Fibroblast of skin of left biceps (primary cell): ENCODE results near the gene TADA3.

Experiments
- DNase-seq, 2 experiments: peaks; one replicate each; pipeline ENCODE4 v3.0.0-alpha.2; 2013; ENCODE audit warnings: low read depth in 2 of 2

The TADA3 gene

GRCh38 chr3:9809615-9810432 lies 17.6 kb upstream of the TADA3 start, which contains the start of gene TTLL3:
TSS of gene TTLL3 (plus strand) at chr3:9810262. CDS start at chr3:9810662, 400 bp downstream.
- DNase-seq = no peak

- no peak for DNase-seq
Observed at GRCh38 chr3:9809239-9809614, 17.0 kb upstream of the TADA3 start.

DNA sequence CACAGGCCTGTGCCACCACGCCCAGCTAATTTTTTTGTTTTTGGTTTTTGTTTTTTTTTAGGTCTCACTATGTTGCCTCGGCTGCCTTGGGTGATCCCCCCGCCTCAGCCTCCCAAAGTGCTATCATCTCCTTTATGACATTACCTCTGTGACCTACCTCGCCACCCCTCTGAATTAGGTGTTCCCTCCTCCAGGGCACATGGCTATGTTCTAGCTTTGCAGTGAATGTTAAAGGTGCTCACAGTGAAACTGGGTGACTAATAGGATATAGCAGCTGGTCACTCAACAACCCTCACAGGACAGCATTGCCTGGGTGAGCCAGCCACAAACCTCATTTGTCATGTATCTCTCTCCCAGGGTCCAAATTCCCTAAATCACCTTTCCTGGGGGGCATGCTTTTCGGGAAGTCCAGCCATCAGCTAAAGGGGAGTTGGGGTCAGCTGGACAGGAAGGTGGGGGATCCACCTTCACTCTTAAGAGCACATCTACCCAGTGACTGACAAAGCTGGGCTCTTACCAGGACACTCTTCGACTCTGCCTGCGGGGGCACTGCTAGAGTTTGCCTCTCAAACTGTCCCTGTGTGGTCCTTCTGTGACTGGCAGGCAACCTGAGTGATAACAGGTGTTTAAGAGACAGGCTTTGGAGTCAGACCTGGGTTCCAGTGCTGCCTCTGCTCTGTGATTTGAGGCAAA lies 16.2 kb upstream of the TADA3 start:
- no peak for DNase-seq

- DNase-seq = no peak
Observed at GRCh38 chr3:9807981-9808344, 15.7 kb upstream of the TADA3 start.

DNA sequence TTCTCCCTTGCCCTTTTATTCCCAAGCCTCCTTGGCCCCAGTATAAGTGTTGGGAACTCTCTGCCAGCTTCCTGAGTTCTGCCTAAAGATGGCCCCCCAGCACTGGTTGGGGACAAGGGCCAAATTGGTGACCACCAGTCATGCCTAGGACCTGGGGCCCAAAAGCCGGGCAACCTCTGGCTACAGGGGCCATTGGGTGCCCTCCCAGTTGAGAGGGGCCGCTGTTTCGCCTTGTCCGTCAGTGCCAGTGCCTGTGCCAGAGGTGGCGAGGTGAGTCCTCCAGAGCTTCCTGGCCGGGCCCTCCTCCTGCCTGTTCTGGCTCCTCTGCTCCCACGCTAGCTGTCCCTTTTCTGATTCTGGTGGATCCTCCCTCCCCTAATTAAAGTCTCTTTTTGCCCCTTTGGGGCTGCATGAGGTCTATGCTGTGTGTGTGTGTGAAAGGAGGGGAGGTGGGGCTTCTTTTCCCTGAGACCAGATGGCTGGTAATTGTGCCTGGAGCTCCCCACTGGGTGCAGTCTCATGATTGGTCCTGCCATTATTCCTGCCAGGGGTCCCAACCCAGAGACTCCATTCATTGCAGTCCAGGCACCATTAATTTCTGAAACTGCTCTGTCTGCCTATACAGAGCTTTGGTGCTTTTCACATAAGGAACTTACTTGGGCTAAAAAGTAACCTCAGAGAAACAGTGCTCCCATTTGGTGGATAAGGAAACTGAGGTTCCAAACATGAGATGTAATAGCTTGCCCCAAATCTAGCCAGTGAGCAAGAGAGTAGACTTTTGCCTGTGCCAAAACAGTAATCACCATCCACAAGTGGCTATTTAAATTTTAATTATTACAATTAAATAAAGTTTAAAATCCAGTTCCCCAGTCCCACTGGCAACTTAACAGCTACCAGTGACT lies 14.7 kb upstream of the TADA3 start:
- DNase-seq = no peak

- no peak for DNase-seq
Observed at GRCh38 chr3:9806137-9806536, 13.9 kb upstream of the TADA3 start.

DNA sequence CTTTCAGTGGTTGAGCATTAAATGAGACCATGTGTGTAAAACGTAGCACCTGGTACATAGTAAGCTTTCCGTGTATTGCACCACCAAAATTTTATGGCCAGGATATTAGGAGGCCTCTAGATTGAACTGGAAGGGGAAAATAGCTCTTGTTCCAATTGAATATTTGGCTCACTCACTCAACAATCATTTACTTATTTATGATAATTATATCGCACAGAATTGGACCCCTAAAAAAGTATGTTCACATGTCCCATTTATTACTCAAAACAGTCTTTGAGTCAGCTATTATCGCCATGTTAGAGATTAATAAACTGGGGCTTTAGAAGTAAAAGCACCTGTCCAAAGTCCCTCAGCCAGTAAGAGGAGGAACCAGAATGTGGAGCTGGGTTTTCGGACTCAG lies 12.7 kb upstream of the TADA3 start:
- no peak for DNase-seq

GRCh38 chr3:9803494-9803893 lies 11.2 kb upstream of the TADA3 start:
- DNase-seq = no peak

GRCh38 chr3:9800529-9800928 lies 8.3 kb upstream of the TADA3 start:
- DNase-seq = no peak

DNA sequence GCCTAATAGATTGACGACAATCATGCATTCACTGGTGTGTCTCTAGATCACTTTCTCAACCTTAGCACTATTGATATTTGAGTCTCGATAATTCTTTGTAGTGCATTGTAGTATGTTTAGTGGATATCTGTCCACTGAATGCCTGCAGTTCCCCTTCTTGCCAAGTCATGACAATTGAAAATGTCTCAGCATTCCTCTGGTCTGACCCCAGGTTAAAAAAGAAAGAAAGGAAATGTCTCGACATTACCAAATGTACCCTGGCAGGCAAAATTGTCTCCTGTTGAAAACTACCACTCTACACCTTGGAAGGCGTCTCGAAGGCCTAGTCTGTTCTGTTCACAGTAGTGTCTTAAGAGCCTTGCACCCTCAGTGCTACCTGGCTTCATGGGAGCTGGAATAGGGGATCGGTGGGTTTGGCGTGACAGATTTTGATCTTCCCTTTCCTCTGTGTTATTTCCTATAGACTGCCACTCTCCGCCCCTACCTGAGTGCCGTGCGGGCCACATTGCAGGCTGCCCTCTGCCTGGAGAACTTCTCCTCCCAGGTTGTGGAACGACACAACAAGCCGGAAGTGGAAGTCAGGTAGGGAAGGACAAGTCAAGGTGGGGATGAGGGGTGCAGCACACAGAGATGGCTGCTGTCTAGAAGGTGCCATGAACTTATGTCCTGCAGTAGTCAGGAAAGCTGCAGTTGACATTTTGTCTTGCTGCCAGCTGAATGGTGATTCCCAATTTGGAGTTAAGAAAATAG lies 5.1 kb upstream of the TADA3 start:
- no peak for DNase-seq

DNA sequence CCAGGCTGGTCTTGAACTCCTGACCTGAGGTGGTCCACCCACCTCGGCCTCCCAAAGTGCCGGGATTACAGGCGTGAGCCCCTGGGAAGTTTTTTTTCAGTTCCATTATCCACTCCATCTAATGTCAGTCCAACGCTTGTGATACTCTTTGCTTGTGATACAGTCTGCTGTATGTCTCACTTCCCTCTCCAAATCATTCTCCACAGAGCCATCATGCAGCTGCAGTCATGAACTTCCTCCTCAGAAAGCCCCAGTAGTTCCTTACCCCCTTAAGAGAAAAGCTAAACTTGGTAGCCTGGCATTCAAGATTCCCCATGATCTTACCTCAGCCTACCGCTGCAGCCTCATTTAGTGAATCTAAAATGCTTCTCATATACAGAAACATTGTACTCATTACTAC lies 2.9 kb upstream of the TADA3 start:
- DNase-seq = no peak

DNA sequence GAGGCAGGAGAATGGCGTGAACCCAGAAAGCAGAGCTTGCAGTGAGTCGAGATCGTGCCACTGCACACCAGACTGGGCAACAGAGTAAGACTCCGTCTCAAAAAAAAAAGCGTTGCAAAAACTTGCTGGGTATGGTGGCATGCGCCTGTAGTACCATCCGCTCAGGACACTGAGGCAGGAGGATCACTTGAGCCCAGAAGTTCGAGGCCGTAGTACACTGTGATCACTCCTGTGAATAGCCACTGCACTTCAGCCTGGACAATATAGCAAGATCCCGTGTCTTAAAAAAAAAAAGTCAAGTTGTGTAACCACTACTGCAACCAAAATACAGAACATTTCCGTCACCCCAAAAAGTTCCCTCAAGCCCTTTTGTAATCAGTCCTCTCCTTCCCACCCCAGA lies 2.1 kb upstream of the TADA3 start:
- no peak for DNase-seq

GRCh38 chr3:9793161-9793781 lies 998 bp upstream of the TADA3 start:
- DNase-seq = no peak

DNA sequence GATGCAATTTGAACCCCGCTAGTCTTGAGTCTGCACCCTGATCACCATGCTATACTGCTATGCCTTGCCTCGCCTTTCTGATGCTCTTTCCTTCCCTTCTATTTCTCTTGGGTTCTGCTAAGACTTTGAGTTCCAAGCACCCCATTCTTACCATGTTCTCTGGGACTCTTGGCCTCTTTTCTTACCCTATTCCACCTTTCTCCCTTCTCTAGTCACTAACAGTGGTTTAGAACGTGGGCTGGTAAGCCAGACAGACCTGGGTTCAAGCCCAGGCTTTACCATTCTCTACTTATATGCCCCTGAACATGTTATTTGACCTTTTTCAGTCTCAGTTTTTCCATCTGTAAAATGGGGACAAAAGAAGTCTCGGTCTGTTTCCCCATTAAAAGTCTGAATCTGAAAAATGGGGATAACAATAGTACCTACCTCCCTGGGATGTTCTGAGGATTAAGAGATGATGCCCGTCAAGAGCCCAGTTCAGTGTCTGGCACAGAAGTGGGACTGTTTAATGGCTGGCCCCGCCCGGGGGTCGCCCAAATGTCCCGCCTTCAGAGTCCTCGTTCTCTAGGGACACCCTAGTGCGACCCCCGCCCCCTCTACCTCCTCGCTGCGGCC lies 376 bp downstream of the TADA3 start:
- no peak for DNase-seq

DNA sequence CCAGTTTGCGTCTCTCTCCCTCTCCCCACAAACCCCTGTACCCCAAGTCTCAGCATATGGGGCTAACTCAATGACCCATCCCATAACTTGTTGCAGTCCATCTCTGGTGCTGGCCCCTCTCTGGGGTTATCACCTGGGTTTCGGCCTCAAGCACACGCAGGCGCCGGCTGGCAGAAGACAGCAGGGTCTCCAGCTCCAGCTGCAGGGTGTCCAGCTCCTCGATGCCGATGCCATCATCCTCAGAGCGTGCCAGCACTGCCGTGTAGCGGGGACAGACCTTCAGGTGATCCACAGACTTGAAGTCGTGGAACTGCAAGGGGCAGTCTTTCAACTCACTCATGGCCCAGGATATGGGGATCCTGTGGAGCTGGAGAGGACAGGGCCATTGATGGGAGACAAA lies 1.1 kb downstream of the TADA3 start:
- no peak for DNase-seq

DNA sequence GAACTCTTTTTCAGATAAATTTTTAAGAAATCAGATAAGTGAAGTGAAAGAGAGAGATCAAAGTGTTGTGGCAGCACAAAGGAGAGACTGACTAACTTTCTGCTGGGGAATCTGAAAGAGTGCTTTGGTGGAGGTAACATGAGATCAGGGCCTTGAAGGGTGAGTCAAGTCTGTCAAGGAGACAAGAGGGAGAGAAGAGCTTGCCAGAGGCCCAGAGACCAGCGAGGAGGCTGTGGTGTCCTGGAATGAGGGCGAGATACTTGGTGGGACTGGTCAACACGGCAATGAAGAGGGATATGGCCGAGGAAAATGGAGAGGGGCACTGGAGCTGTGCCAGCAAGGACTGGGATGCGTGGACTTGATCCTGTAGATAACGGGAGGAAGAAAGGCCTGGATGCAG lies 4.6 kb downstream of the TADA3 start:
- DNase-seq = no peak

DNA sequence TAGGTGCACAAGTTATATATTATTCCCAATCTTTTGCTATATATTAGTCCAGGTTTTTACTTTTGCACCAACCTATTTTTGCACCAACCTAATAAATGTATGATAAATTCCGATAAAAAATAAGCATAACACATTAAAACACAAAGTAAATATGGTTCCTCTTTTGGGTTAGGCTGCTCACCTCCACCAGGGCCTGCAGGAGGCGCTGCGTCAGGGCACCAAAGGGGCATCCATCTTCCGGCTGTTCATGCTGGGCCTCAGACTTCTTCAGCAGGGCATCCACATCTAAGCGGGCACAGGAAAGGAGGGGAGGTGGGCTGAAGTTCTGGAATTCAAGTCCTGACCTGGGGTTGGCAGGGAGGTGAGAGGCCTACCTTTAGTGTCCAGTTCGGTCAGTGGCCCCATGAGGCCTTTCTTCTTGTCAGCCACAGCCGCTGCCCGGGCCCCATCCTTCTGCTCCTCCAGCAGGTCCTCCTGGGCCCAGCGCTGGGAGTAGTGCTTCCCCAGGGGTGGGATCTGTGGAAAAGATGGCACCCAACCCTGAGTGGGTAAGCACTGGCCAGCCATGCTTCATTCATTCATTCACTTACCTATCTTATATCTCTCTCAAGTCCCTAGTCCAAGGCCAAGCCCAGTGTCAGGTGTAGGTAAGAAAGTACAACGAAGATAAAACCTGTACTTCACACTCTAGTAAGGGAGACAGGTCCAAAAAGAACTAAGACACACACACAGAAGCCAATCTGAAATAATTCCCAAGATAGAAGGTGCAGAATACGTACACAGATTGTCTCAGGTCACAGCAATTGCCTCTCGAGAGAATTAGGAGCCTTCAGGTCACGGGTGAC lies 5.2 kb downstream of the TADA3 start:
- DNase-seq = no peak

- DNase-seq = no peak
Observed at GRCh38 chr3:9786209-9786739, 6.0 kb downstream of the TADA3 start.

GRCh38 chr3:9785602-9786001 lies 6.7 kb downstream of the TADA3 start:
- no peak for DNase-seq

GRCh38 chr3:9784965-9785364 lies 7.3 kb downstream of the TADA3 start:
- DNase-seq = no peak
